HL-60/S4 treated with retinoic acid at 250 ng/mL for 4 days and 3 days (cell line): ENCODE measurements around the gene IGF1R.

Experiments
- in situ Hi-C: fragments of 300-500 bp; cut with MboI; formaldehyde crosslinking; loops from 2 replicates; pipeline ENCODE4 v1.7.0; 2022; ENCODE audit warnings: low sequenced_read_pairs

Gene IGF1R

GRCh38 chr15:98699591-98700424 lies 51.5 kb downstream of the IGF1R start:
- in situ Hi-C loops = no loop called here

- in situ Hi-C loops = no loop called here
These were observed 52.2 kb downstream of the IGF1R start for GRCh38 chr15:98700519-98700918.

GRCh38 chr15:98703126-98703685 lies 54.9 kb downstream of the IGF1R start:
- in situ Hi-C loops = no loop called here

DNA sequence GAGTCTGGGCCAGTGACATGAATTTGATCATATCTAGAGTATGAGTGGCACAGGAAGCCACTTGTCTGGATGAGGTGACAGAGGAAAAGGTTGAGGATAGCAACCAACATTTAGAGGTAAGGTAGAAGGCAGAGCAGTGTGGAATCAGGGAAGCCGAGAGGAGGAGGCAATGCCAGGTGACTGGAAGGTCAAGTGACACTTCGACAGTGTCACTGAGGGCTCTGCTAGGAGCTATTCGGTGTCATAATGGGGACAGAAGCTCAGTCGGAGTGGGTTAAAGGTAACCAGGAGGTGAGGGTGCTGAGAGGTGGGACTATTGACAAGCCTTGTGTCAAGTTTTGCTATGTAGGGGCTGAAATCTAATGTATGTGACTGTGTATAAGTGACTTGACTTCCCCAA lies 56.7 kb downstream of the IGF1R start:
- in situ Hi-C loops = no loop called here

GRCh38 chr15:98706387-98706786 lies 58.0 kb downstream of the IGF1R start:
- in situ Hi-C loops = no loop called here

- in situ Hi-C loops = no loop called here
These were observed 58.6 kb downstream of the IGF1R start for GRCh38 chr15:98706986-98707385.

GRCh38 chr15:98708037-98708590 lies 59.8 kb downstream of the IGF1R start:
- in situ Hi-C loops = no loop called here

- in situ Hi-C loops = no loop called here
These were observed 63.5 kb downstream of the IGF1R start for GRCh38 chr15:98711810-98712209.

DNA sequence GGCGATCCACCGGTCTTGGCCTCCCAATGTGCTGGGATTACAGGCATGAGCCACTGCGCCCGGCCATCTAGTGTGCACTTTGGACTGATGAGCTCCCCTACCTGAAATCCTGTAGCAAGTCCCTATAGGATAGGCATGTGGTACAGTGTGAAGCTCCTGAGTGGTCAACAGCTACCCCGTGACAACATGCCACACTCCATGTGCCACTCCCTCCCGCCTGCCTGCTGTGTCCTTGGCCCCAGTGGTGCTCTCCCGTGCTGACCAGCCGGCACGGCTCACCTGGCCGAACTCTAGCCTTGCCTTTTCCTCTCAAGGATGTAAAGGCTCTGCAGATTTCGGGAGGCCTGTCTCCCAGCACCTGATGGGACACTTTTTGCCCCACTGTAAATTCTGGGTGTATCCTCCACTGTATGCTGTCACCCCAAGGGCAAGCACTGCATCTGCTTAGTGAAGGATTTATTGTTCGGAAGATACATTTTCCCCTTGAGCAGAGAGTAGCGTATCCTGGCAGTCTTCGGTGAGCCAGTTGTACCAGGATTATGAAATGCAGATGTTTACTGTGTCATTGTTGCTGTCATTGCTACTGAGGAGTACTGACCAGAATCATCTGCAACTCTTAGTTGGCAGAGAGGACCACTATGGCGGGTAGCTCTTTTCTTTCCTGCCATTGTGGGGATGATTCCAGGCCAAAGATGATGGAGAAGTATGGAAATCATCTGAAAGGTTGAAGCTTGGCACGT lies 64.7 kb downstream of the IGF1R start:
- in situ Hi-C loops = no loop called here

GRCh38 chr15:98713585-98714001 lies 65.3 kb downstream of the IGF1R start:
- in situ Hi-C loops = no loop called here

GRCh38 chr15:98714922-98715321 lies 66.6 kb downstream of the IGF1R start:
- in situ Hi-C loops = no loop called here

DNA sequence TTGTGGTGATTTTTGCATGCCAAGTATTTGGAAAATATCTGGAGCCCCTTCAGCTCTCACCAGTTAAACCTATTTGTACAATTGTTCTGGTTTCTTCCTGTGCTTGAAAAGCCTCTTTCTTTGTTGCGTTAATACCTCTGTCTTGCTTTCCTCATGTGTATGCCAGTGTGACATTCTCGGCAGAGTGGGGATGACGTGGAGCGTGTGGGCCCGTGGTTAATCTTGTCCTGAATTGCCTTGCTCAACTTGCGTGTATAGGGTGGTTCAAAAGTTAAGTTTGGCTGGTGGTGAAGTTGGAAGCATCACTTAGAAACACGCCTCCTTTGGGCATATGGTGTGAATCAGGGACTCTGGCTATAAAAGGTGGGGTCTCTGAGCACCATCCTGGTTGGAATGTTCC lies 67.1 kb downstream of the IGF1R start:
- in situ Hi-C loops = no loop called here

DNA sequence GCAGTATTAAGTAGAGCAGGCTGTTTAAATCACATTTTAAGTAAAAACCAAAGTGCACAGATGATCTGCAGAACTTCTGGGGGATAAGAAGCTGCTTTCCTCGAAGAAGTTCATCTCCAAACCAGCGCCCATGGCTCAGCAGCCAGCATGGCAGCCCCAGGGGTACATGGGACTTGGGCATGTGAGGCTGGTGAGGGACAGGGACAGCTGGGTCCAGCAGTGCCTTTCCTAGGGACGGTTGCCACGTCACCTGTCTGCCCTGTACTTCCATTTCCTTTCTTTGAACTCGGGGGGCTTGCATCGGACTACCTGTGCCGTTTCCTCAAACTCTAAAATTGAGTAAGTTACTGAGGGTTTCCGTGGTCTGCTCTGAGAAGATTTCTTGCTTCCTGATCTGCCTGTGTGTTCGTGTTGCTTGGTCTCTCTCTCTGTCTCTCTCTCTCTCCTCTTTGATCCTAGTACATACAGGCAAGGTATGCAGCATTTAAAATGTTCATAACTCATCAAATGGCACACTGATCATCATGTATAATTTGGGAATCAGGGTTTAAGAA lies 67.6 kb downstream of the IGF1R start:
- in situ Hi-C loops = no loop called here

DNA sequence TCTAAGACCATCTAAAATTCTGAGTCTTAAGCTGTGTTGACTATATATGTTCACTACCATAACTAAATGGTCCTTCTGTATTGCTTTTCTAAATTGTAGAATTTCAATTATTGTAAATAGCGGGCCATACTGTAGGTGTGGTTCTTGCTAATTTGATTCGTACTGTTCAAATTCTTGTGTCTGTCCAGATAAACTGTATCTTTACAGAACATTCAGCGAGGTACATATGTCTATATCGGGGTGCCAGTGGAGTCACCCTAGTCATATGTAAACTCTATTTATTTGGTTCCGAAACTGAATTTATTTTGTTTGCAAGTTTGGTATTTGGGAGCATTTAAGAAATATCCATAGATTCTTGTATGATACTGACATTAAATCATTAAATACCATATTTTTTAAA lies 69.0 kb downstream of the IGF1R start:
- in situ Hi-C loops = no loop called here

GRCh38 chr15:98717942-98718341 lies 69.6 kb downstream of the IGF1R start:
- in situ Hi-C loops = no loop called here

DNA sequence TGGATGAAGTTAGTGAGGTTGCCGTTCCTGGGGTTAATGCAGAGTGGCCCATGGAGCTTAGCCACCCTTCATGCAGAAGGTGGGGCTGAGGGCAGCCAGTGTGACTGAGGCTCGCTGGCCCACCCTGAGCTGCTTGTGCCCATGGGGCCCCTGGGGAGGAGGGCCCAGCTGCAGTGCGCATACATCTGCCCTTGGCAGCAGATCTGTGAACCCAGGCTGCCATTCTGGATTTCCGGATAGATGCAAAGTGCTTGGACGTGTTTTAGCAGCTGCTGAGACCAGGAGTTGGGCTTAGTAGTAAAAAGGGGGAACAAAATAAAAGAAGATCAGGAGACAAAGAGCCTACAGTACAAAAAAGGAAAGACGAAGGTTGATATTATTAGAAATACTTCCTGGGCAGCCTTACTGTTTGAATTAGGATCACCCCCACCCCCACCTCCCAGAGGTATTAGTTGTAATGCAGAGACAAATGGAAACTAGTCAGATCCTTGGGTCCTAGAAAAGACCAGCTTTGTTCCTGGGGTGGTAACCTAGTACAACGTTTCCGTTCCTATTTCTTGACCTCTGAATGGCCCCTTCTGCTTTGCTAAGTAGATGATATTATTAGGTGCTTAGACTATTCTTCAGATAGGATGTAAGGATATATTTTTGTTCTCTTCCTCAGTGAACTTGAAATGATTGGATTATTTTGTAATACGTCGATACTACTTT lies 70.2 kb downstream of the IGF1R start:
- in situ Hi-C loops = no loop called here

- in situ Hi-C loops = no loop called here
These were observed 70.9 kb downstream of the IGF1R start for GRCh38 chr15:98719137-98719740.

- in situ Hi-C loops = no loop called here
These were observed 71.7 kb downstream of the IGF1R start for GRCh38 chr15:98720031-98720430.

DNA sequence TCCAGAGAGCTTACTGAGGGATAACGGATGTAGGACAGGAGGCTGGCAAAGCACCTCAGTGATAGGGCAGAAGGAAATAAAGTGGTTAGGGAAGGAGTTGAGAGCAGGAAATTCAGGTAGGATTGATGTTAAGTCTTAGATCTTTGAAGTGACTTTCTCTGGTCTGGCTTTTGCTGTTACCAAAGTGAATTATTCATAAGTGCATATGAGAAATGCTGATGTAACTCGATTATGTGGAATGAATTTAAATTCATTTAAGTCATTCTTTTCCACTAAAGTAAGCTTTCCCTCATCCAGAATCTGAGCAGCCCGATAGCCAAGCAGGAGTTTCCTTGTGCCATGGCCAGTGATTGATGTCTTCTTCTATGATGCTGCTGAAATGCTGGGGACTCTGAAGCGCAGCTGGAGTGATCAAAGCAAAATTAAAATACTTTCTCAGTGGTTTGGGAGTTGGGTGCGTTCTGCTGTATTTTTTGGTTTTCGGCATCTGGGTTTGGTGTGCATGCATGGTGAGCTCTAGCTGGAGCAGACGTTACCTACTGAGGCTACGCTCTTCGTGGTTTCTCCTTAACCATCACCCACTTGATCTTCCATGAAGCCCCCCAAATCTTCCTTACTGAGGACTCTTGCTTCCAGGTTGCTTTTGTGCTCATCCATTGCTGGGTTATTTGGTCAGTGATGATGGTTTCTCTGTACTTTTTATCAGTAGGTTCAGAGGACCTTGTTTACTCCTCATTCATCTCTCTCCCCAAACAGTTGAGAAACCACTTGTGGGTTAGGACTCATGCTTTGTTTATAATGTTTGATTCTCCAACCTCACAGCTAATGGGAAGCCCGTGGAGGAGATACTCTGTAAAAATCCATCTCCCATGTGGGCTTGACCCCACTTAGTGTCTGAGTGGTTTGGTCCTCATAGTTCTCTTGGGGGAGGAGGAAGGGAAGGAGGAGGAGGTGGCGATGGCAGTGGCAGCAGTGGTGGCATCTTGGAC lies 72.5 kb downstream of the IGF1R start:
- in situ Hi-C loops = no loop called here
